GM18861 (cell line): ENCODE data around the gene WDR27.

Experiments
- ATAC-seq: cut with Tn5 transposase; IDR thresholded peaks from one replicate; pipeline ENCODE4 v1.9.1; 2021; ENCODE audit not compliant: unreplicated experiment

WDR27 gene

GRCh38 chr6:169416249-169416648 lies 285.6 kb downstream of the WDR27 start:
- no peak for ATAC-seq

- ATAC-seq = no peak
Measured at GRCh38 chr6:169415179-169415578, 286.6 kb downstream of the WDR27 start.

GRCh38 chr6:169411722-169412121 lies 290.1 kb downstream of the WDR27 start:
- no peak for ATAC-seq

GRCh38 chr6:169411296-169411695 lies 290.5 kb downstream of the WDR27 start:
- ATAC-seq = no peak

- ATAC-seq = no peak
Measured at GRCh38 chr6:169409742-169410312, 292.0 kb downstream of the WDR27 start.

GRCh38 chr6:169407325-169407724 lies 294.5 kb downstream of the WDR27 start:
- no peak for ATAC-seq
